HepG2 (cell line): ENCODE results near the gene ADAM8. TPM values are rescaled to one million over a fixed set of nuclear protein-coding genes. Genes with fewer than 3 reads are reported as not detected.
A peak's percentile ranks its signal among the peaks of the same experiment; 100 is the strongest.

Experiments used
- ATAC-seq: fragments of 200-7000 bp; cut with Tn5 transposase; 3 replicates; pipeline ENCODE4 v1.9.1; 2020; ENCODE audit warnings: mild to moderate bottlenecking, moderate library complexity
- BruUV-seq: library from RNA; stranded (reverse); fragments of 400-500 nt; replicated peaks from 2 replicates; lab custom pipeline; 2021; lab: Mats Ljungman, UMichigan
- CTCF ChIA-PET: fragments of 300-600 bp; formaldehyde crosslinking; extraction: SDS; loops from one replicate; lab custom pipeline; 2021; ENCODE audit warnings: low total read pairs, inconsistent platforms, low intra/inter-chr PET ratio; lab: Yijun Ruan, JAX
- POLR2A ChIA-PET: fragments of 350-600 bp; sonication (Branson Sonifier 250); formaldehyde crosslinking; loops from one replicate; lab custom pipeline; 2020; ENCODE audit warnings: antibody characterized with exemption, inconsistent platforms; lab: Yijun Ruan, JAX
- DNase-seq: peaks from one replicate; pipeline ENCODE4 v3.0.0-alpha.2; 2015; ENCODE audit warnings: low spot score
- FAIRE-seq: peaks from 3 replicates; lab custom pipeline; 2011; peaks lifted over from hg19 to GRCh38; lab: Jason Lieb, UNC
- H2AFZ ChIP-seq: one replicate; pipeline ENCODE4 v1.6.1; 2011; ENCODE audit warnings: low read length, inconsistent platforms
- H3K27ac ChIP-seq: fragments of 300-600 bp; 3 replicates; pipeline ENCODE4 v1.8.0; 2011; ENCODE audit warnings: mixed run types, mild to moderate bottlenecking, mixed read lengths, low read length, inconsistent platforms; ENCODE audit not compliant: insufficient read depth; ENCODE audit errors: extremely low read length
- H3K27me3 ChIP-seq, 2 experiments: fragments of 200-600 bp in 1 of 2; 2 replicates in 1 of 2; 3 replicates in 1 of 2; pipeline versions ENCODE4 v1.6.0 to v1.8.0; 2011; ENCODE audit warnings: low read length in 2 of 2, mild to moderate bottlenecking in 2 of 2, moderate library complexity in 2 of 2, inconsistent platforms in 1 of 2; ENCODE audit not compliant: insufficient read depth in 2 of 2, control insufficient read depth in 1 of 2
- H3K36me3 ChIP-seq, 2 experiments: fragments of 200-600 bp in 1 of 2; replicated peaks in 1 of 2; 2 replicates in 1 of 2; 3 replicates in 1 of 2; pipeline versions ENCODE4 v1.5.1 to v1.8.0; 2011; ENCODE audit warnings: low read length in 2 of 2, inconsistent platforms in 1 of 2; ENCODE audit not compliant: insufficient read depth in 2 of 2, control insufficient read depth in 1 of 2
- H3K4me1 ChIP-seq: 2 replicates; pipeline ENCODE4 v1.5.1; 2012; ENCODE audit warnings: low read length, inconsistent platforms; ENCODE audit not compliant: insufficient read depth
- H3K4me2 ChIP-seq: 2 replicates; pipeline ENCODE4 v1.6.0; 2011; ENCODE audit warnings: low read depth, low read length, inconsistent platforms
- H3K4me3 ChIP-seq, 3 experiments: fragments of 200-600 bp in 1 of 3; sonication (generic), shearing (Covaris generic) in 1 of 3; replicated peaks in 1 of 3; 2 replicates each; pipeline ENCODE4 v1.5.1; 2011 to 2016; ENCODE audit warnings: low read length in 3 of 3, inconsistent platforms in 2 of 3, low read depth in 2 of 3, mild to moderate bottlenecking in 2 of 3, control low read depth in 1 of 3, mixed read lengths in 1 of 3; ENCODE audit not compliant: insufficient read depth in 1 of 3
- H3K79me2 ChIP-seq: one replicate; pipeline ENCODE4 v1.6.1; 2011; ENCODE audit warnings: low read length, inconsistent platforms; ENCODE audit not compliant: insufficient read depth
- H3K9ac ChIP-seq: 2 replicates; pipeline ENCODE4 v1.6.0; 2011; ENCODE audit warnings: mild to moderate bottlenecking, low read depth, low read length, inconsistent platforms; ENCODE audit not compliant: insufficient read depth
- H3K9me3 ChIP-seq: 2 replicates; pipeline ENCODE4 v1.5.1; 2012; ENCODE audit warnings: mild to moderate bottlenecking, low read length
- H4K20me1 ChIP-seq: 2 replicates; pipeline ENCODE4 v1.6.0; 2011; ENCODE audit warnings: inconsistent platforms, mild to moderate bottlenecking, low read length, moderate library complexity; ENCODE audit not compliant: insufficient read depth
- BHLHE40 ChIP-seq: IDR thresholded peaks from 2 replicates; pipeline ENCODE4 v1.6.1; 2011; ENCODE audit warnings: low read length, improper control_type of control experiment
- E2F5 ChIP-seq: sonication (generic); formaldehyde crosslinking; conservative IDR thresholded peaks from 2 replicates; pipeline ENCODE4 v1.4.0; 2020; ENCODE audit warnings: missing genetic modification reagents
- PRMT3 ChIP-seq: sonication (generic); formaldehyde crosslinking; IDR thresholded peaks from 2 replicates; pipeline ENCODE4 v1.8.1; 2022; ENCODE audit warnings: low read depth, mild to moderate bottlenecking, moderate library complexity, missing genetic modification reagents, borderline replicate concordance
- ZBTB42 ChIP-seq: sonication (generic); formaldehyde crosslinking; IDR thresholded peaks from 2 replicates; pipeline ENCODE4 v1.5.0; 2020; ENCODE audit warnings: mild to moderate bottlenecking, missing genetic modification reagents
- ZC3H13 ChIP-seq: sonication (generic); formaldehyde crosslinking; IDR thresholded peaks from 2 replicates; pipeline ENCODE4 v1.8.1; 2023; ENCODE audit warnings: mild to moderate bottlenecking, missing genetic modification reagents, moderate library complexity
- ZNF331 ChIP-seq: sonication (generic); formaldehyde crosslinking; IDR thresholded peaks from 2 replicates; pipeline ENCODE4 v1.4.0; 2020; ENCODE audit warnings: missing genetic modification reagents
- ZNF333 ChIP-seq: sonication (generic); formaldehyde crosslinking; IDR thresholded peaks from 2 replicates; pipeline ENCODE4 v1.4.0; 2020; ENCODE audit warnings: mild to moderate bottlenecking, missing genetic modification reagents, borderline replicate concordance
- ZNF414 ChIP-seq: sonication (generic); formaldehyde crosslinking; IDR thresholded peaks from 2 replicates; pipeline ENCODE4 v1.5.0; 2020; ENCODE audit warnings: missing genetic modification reagents
- ZNF674 ChIP-seq: sonication (generic); formaldehyde crosslinking; IDR thresholded peaks from 2 replicates; pipeline ENCODE4 v1.5.0; 2020; ENCODE audit warnings: low read depth, mild to moderate bottlenecking, missing genetic modification reagents
- ZSCAN20 ChIP-seq: sonication (generic); formaldehyde crosslinking; IDR thresholded peaks from 2 replicates; pipeline ENCODE4 v1.4.0; 2020; ENCODE audit warnings: missing genetic modification reagents, mild to moderate bottlenecking, borderline replicate concordance
- WGBS: methylation state at CpG from one replicate; pipeline ENCODE4 v1.1.6; 2017; ENCODE audit warnings: low lambda C conversion rate; 5-methylcytosine and 5-hydroxymethylcytosine counted together
- in situ Hi-C: cut with HindIII; loops from 2 replicates; pipeline ENCODE4 v1.10.0; 2017; ENCODE audit warnings: low pct_unique_long_range_greater_than_20kb; ENCODE audit not compliant: extremely low pct_ligation_motif_present
- intact Hi-C: fragments of 100-400 bp; cut with micrococcal nuclease; formaldehyde crosslinking; loops from one replicate; pipeline ENCODE4 v1.10.0; 2022; ENCODE audit not compliant: unreplicated experiment
- polyA plus RNA-seq, 8 experiments: library from polyadenylated mRNA; depleted of rRNA in 3 of 8; stranded (reverse) in 7 of 8; unstranded in 1 of 8; fragments of >200 nt; fragmentation: Illumina TruSeq in 4 of 8; extraction: Trizol in 4 of 8; gene quantifications; 2 replicates each; pipeline versions ENCODE4 v1.2.1 to v1.2.3, GENCODE V29; 2011 to 2016; ENCODE audit warnings: low read depth in 4 of 8, missing spikeins in 1 of 8, mixed read lengths in 1 of 8; ENCODE audit not compliant: insufficient read depth in 1 of 8
- total RNA-seq, 5 experiments: library from RNA; depleted of rRNA; stranded (reverse); fragments of >200 nt; fragmentation: Illumina TruSeq; extraction: Trizol; gene quantifications; 2 replicates each; pipeline ENCODE4 v1.2.3, GENCODE V29; 2016; ENCODE audit warnings: low read depth in 1 of 5

ADAM8 gene
- total and polyA plus RNA-seq, 2 of the 13 experiments (the other 11 are each of a cell fraction or from before 2014, with no cell fraction given) = 0.24 to 0.93 TPM

- no TSS peak for BruUV-seq
Measured at GRCh38 chr10:133276100-133276434, 601 bp downstream of the ADAM8 start.

GRCh38 chr10:133275684-133276092, 980 bp downstream of the ADAM8 start:
- CTCF ChIA-PET = no interaction called here

More at GRCh38 chr10:133276100-133276434, 601 bp downstream of the ADAM8 start:
- Histone ChIP-seq H3K4me1 (peaks cover 23% of the 10 kb centered on the region), H2AFZ (no peak overlapping the region), H3K4me2 (no peak overlapping the region), H3K9ac (no peak overlapping the region), H3K27me3 (peaks cover 0 to 21% of the 10 kb centered on the region in 2 experiments; a peak in 3 of 5 replicates)
- FAIRE-seq (no peak), DNase-seq (no peak)
- 86% methylated on average over 1 of the region's 6 CpGs for WGBS
- in situ Hi-C loops = no loop called here
- TF ChIP-seq ZNF333 (CRISPR knock-in tag) (no peak), ZNF331 (CRISPR knock-in tag) (no peak), E2F5 (no peak), ZSCAN20 (no peak)
- TF ChIP-seq, all 625 proteins: peak for 0
- ChIA-PET POLR2A (no interaction called here), CTCF (no interaction called here)
- no peak overlapping the region for H3K4me3 ChIP-seq
- peaks cover 7% of the 10 kb centered on the region; the same call in 1 of the 2 replicates for H4K20me1 ChIP-seq
- intact Hi-C loops = no loop called here
- no peak for ATAC-seq
- H3K79me2 ChIP-seq = no peaks in the 10 kb centered on the region
- no peak overlapping the region for H3K27ac ChIP-seq
- no peaks in the 10 kb centered on the region for H3K9me3 ChIP-seq
- H3K36me3 ChIP-seq = peaks cover 3 to 11% of the 10 kb centered on the region in 2 experiments; a peak in 2 of 5 replicates

More at GRCh38 chr10:133275684-133276092, 980 bp downstream of the ADAM8 start:
- FAIRE-seq = no peak
- 0 out of 3 replicates have a peak, but pooled peaks have one; percentile 3 for ATAC-seq
- no peak overlapping the region for H3K4me2 ChIP-seq
- peaks cover 3 to 11% of the 10 kb centered on the region in 2 experiments; a peak in 1 of 5 replicates for H3K36me3 ChIP-seq
- H3K27ac ChIP-seq = no peak overlapping the region
- H3K4me1 ChIP-seq = peaks cover 23% of the 10 kb centered on the region
- H4K20me1 ChIP-seq = peaks cover 7% of the 10 kb centered on the region; the same call in 1 of the 2 replicates
- H3K9me3 ChIP-seq = no peaks in the 10 kb centered on the region
- no peak for DNase-seq
- POLR2A ChIA-PET = no interaction called here
- H3K27me3 ChIP-seq = peaks cover 0 to 21% of the 10 kb centered on the region in 2 experiments; a peak in 3 of 5 replicates
- intact Hi-C loops = no loop called here
- BruUV-seq = no TSS peak
- no peak for TF ChIP-seq ZC3H13 (CRISPR knock-in tag)
- TF ChIP-seq BHLHE40 = no peak
- TF ChIP-seq ZNF674 (CRISPR knock-in tag) = no peak
- no peak for TF ChIP-seq ZNF414
- no peak for TF ChIP-seq ZBTB42 (CRISPR knock-in tag)
- no peak for TF ChIP-seq PRMT3 (CRISPR knock-in tag)
- no peak overlapping the region for H3K9ac ChIP-seq
- no peaks in the 10 kb centered on the region for H3K79me2 ChIP-seq
- H2AFZ ChIP-seq = no peak overlapping the region
- 29% methylated on average over 7 of the region's 12 CpGs for WGBS
- in situ Hi-C loops = no loop called here
- no peak overlapping the region for H3K4me3 ChIP-seq
